ENCODE results near the gene RGS3. TPM values are rescaled to one million over a fixed set of nuclear protein-coding genes. Genes with fewer than 3 reads are reported as not detected.

RGS3 gene
- total and polyA plus RNA-seq, 10 of the 15 experiments (the other 5 are each of a cell fraction or from before 2014, with no cell fraction given): 2.9 to 138 (median 28.8) TPM

- no peak for TF ChIP-seq FOS (IDR thresholded peaks at IDR 0.05; ENCODE audit: borderline replicate concordance, extremely low read depth, insufficient read length)
- TF ChIP-seq ATF2 (IDR thresholded peaks at IDR 0.05; ENCODE audit: low read length): no peak
- no peak for TF ChIP-seq NFYA (IDR thresholded peaks at IDR 0.05; ENCODE audit: borderline replicate concordance, low read depth, low read length)
- TF ChIP-seq DPF2 (IDR thresholded peaks at IDR 0.05): no peak
- TF ChIP-seq SUZ12 (IDR thresholded peaks at IDR 0.05; ENCODE audit: unreplicated experiment): no peak
- TF ChIP-seq SREBF1 (IDR thresholded peaks at IDR 0.05; ENCODE audit: low read length): no peak
- TF ChIP-seq SPI1 (IDR thresholded peaks at IDR 0.05; ENCODE audit: borderline replicate concordance, insufficient read depth, low read depth, low read length): no peak
- no peak for TF ChIP-seq IKZF1 (conservative IDR thresholded peaks at IDR 0.05)
Measured at GRCh38 chr9:113482991-113483675, 19.6 kb downstream of the RGS3 start (continued).

GRCh38 chr9:113483676-113484257, 20.2 kb downstream of the RGS3 start:
- in situ Hi-C loops (cut with MboI): no loop called here
- H3K9me3 ChIP-seq (replicated peaks; ENCODE audit: control insufficient read depth, insufficient read depth, low read length): no peaks in the 10 kb centered on the region
- no peaks in the 10 kb centered on the region for H3K79me2 ChIP-seq (ENCODE audit: control insufficient read depth, insufficient read depth, low read length)
- no peak for DNase-seq (ENCODE audit: low read depth, low spot score)
- ChIA-PET SMC1A (ENCODE audit: uncharacterized antibody, unreplicated experiment) (interaction anchor here (0.8 to 1.0 kb wide), 5 partner anchors 9 to 37 kb away, joined by 3 to 4 read pairs (median 3); no protein-coding TSS in a partner anchor), POLR2A (interaction anchor here (0.8 to 1.5 kb wide), 4 partner anchors 9 to 76 kb away, joined by 3 to 4 read pairs (median 3); no protein-coding TSS in a partner anchor), RAD21 (ENCODE audit: unreplicated experiment) (interaction anchor here (0.7 to 1.0 kb wide), 3 partner anchors 9 to 82 kb away, joined by 3 read pairs; no protein-coding TSS in a partner anchor), CTCF (interaction anchor here (0.8 to 1.4 kb wide), 3 partner anchors 10 to 174 kb away, joined by 3 to 5 read pairs (median 4); no protein-coding TSS in a partner anchor)
- 71% methylated on average over 9 of the region's 9 CpGs for WGBS (ENCODE audit: insufficient coverage, insufficient replicate concordance, low lambda C conversion rate, missing lambda C conversion rate)
- FAIRE-seq: no peak
- H3K9ac ChIP-seq (ENCODE audit: control insufficient read depth, insufficient read depth, low read length): no peak overlapping the region
- H3K27me3 ChIP-seq (replicated peaks in 1 of 2; ENCODE audit: control insufficient read depth in 2 of 2, insufficient read depth in 2 of 2, low read length in 1 of 2): no peaks in the 10 kb centered on the region; a peak in 1 of 4 replicates
- H3K36me3 ChIP-seq (ENCODE audit: control insufficient read depth in 2 of 2, insufficient read depth in 2 of 2, low read length in 1 of 2): no peaks in the 10 kb centered on the region
- no peak overlapping the region for H3K4me3 ChIP-seq
- H3K4me2 ChIP-seq (ENCODE audit: control insufficient read depth, insufficient read depth): no peak overlapping the region
- intact Hi-C loops (cut with micrococcal nuclease; ENCODE audit: unreplicated experiment): no loop called here
- BruUV-seq (replicated peaks): no TSS peak
- H3K27ac ChIP-seq (ENCODE audit: control insufficient read depth, insufficient read depth): no peak overlapping the region
- H2AFZ ChIP-seq (ENCODE audit: control insufficient read depth, low read depth, low read length): no peak overlapping the region
- TF ChIP-seq TBL1XR1 (IDR thresholded peaks at IDR 0.05; ENCODE audit: low read depth, low read length): no peak
- H4K20me1 ChIP-seq (ENCODE audit: control insufficient read depth, insufficient read depth): no peaks in the 10 kb centered on the region
- no peaks in the 10 kb centered on the region; the same call in 1 of the 2 replicates for H3K4me1 ChIP-seq (ENCODE audit: control insufficient read depth, insufficient read depth, low read length)
- no peak for ATAC-seq

Data from GM12878 (cell line).